Activated CD8-positive, alpha-beta memory T cell treated with anti-CD3 and anti-CD28 coated beads, Interleukin-2, amount 10 ng/mL, durations not matched to agents 7 days and 5 days (primary cell): ENCODE results near the gene FASTK. TPM values are rescaled to one million over a fixed set of nuclear protein-coding genes. Genes with fewer than 3 reads are reported as not detected.

Experiments used
- ATAC-seq: fragments of 150-1000 bp; cut with Tn5 transposase; one replicate; pipeline ENCODE4 v1.10.0; 2021; ENCODE audit warnings: moderate library complexity
- CTCF ChIA-PET: fragments of 350-600 bp; sonication (Branson Sonifier 250); formaldehyde crosslinking; loops from one replicate; lab custom pipeline; 2021; ENCODE audit warnings: antibody characterized with exemption; lab: Charles Lee
- DNase-seq: peaks from one replicate; pipeline ENCODE4 v3.0.0-alpha.2; 2020
- H3K27ac Mint-ChIP-seq: one replicate; pipeline ENCODE4 v1.8.0; 2021; ENCODE audit warnings: mild to moderate bottlenecking, mixed read lengths
- H3K27me3 Mint-ChIP-seq: one replicate; pipeline ENCODE4 v1.8.0; 2021; ENCODE audit warnings: mixed read lengths
- H3K36me3 Mint-ChIP-seq: one replicate; pipeline ENCODE4 v1.8.0; 2021; ENCODE audit warnings: mild to moderate bottlenecking, mixed read lengths
- H3K4me1 Mint-ChIP-seq: one replicate; pipeline ENCODE4 v1.8.0; 2021; ENCODE audit warnings: mixed read lengths
- H3K4me3 Mint-ChIP-seq: one replicate; pipeline ENCODE4 v1.8.0; 2021; ENCODE audit warnings: mild to moderate bottlenecking, moderate library complexity, mixed read lengths
- H3K9me3 Mint-ChIP-seq: one replicate; pipeline ENCODE4 v1.8.0; 2022; ENCODE audit warnings: low read depth, mixed read lengths
- total RNA-seq, 2 experiments: library from RNA; stranded (reverse); gene quantifications; one replicate each; pipeline ENCODE4 v1.2.3, GENCODE V29; 2021

The FASTK gene
- total RNA-seq, 2 experiments from 2014 or later: 77.7 to 79.5 TPM

- no peaks in the 10 kb centered on the region for H3K9me3 Mint-ChIP-seq
- no peak for DNase-seq
- ATAC-seq: no peak
- peak overlapping the region; percentile 95 for H3K4me3 Mint-ChIP-seq
- CTCF ChIA-PET: interaction anchor here (1.0 to 1.9 kb wide), 10 partner anchors 8 to 163 kb away, joined by 3 to 6 read pairs (median 4); partner anchors contain the start of genes ABCB8 and SLC4A2
- H3K4me1 Mint-ChIP-seq: peaks cover 50% of the 10 kb centered on the region
- H3K27me3 Mint-ChIP-seq: peaks cover 11% of the 10 kb centered on the region
- H3K27ac Mint-ChIP-seq: peak overlapping the region; percentile 62
- peaks cover 4% of the 10 kb centered on the region for H3K36me3 Mint-ChIP-seq
These were observed 827 bp upstream of the FASTK start for GRCh38 chr7:151081170-151082101.

- CTCF ChIA-PET: interaction anchor here (0.7 to 1.3 kb wide), 12 partner anchors 9 to 164 kb away, joined by 3 to 6 read pairs (median 4); partner anchors contain the start of genes ABCB8 and SLC4A2
- ATAC-seq (peak; percentile 9), DNase-seq (peak; percentile 54)
- Mint-ChIP-seq H3K27me3 (peaks cover 4% of the 10 kb centered on the region), H3K9me3 (no peaks in the 10 kb centered on the region), H3K4me1 (peaks cover 41% of the 10 kb centered on the region), H3K4me3 (peak overlapping the region; percentile 93), H3K36me3 (peaks cover 9% of the 10 kb centered on the region), H3K27ac (peak overlapping the region; percentile 82)
These were observed 515 bp downstream of the FASTK start for GRCh38 chr7:151080067-151080521.

GRCh38 chr7:151079199-151079910, 1.3 kb downstream of the FASTK start:
- Mint-ChIP-seq H3K27me3 (no peaks in the 10 kb centered on the region), H3K27ac (peak overlapping the region; percentile 82), H3K4me3 (peak overlapping the region; percentile 93), H3K4me1 (peaks cover 40% of the 10 kb centered on the region), H3K9me3 (no peaks in the 10 kb centered on the region), H3K36me3 (peaks cover 9% of the 10 kb centered on the region)
- no peak for ATAC-seq
- CTCF ChIA-PET: interaction anchor here (2.2 to 2.5 kb wide), 2 partner anchors 9 to 19 kb away, joined by 6 to 7 read pairs; no protein-coding TSS in a partner anchor
- no peak for DNase-seq

- no peaks in the 10 kb centered on the region for H3K27me3 Mint-ChIP-seq
- H3K4me3 Mint-ChIP-seq: peak overlapping the region; percentile 93
- CTCF ChIA-PET: interaction anchor here (1.0 to 2.5 kb wide), 3 partner anchors 10 to 180 kb away, joined by 3 to 7 read pairs (median 6); no protein-coding TSS in a partner anchor
- DNase-seq (no peak), ATAC-seq (no peak)
- peak overlapping the region; percentile 56 for H3K27ac Mint-ChIP-seq
- peaks cover 40% of the 10 kb centered on the region for H3K4me1 Mint-ChIP-seq
- H3K9me3 Mint-ChIP-seq: no peaks in the 10 kb centered on the region
- H3K36me3 Mint-ChIP-seq: peaks cover 12% of the 10 kb centered on the region
These were observed 2.2 kb downstream of the FASTK start for GRCh38 chr7:151078233-151079040.

GRCh38 chr7:151077705-151078232, 2.8 kb downstream of the FASTK start:
- CTCF ChIA-PET: interaction anchor here (1.0 to 2.5 kb wide), 3 partner anchors 10 to 180 kb away, joined by 3 to 7 read pairs (median 6); no protein-coding TSS in a partner anchor
- ATAC-seq: no peak
- H3K4me1 Mint-ChIP-seq: peaks cover 39% of the 10 kb centered on the region

GRCh38 chr7:151076863-151077704, 3.5 kb downstream of the FASTK start:
- ATAC-seq (no peak), DNase-seq (no peak)
- Mint-ChIP-seq H3K27ac (no peak overlapping the region), H3K4me3 (no peak overlapping the region), H3K9me3 (no peaks in the 10 kb centered on the region), H3K4me1 (peaks cover 34% of the 10 kb centered on the region), H3K27me3 (no peaks in the 10 kb centered on the region), H3K36me3 (peaks cover 13% of the 10 kb centered on the region)
- CTCF ChIA-PET: interaction anchor here (2.2 to 2.5 kb wide), 2 partner anchors 11 to 16 kb away, joined by 6 to 7 read pairs; no protein-coding TSS in a partner anchor

More at GRCh38 chr7:151077705-151078232, 2.8 kb downstream of the FASTK start:
- DNase-seq: no peak
- peak overlapping the region; percentile 56 for H3K27ac Mint-ChIP-seq
- peak overlapping the region; percentile 38 for H3K4me3 Mint-ChIP-seq
- H3K9me3 Mint-ChIP-seq: no peaks in the 10 kb centered on the region
- H3K27me3 Mint-ChIP-seq: no peaks in the 10 kb centered on the region
- H3K36me3 Mint-ChIP-seq: peaks cover 12% of the 10 kb centered on the region

GRCh38 chr7:151075978-151076426, 4.6 kb downstream of the FASTK start:
- peaks cover 30% of the 10 kb centered on the region for H3K4me1 Mint-ChIP-seq
- CTCF ChIA-PET: interaction anchor here (0.8 to 1.6 kb wide), 2 partner anchors 9 to 33 kb away, joined by 3 read pairs; no protein-coding TSS in a partner anchor
- ATAC-seq (no peak), DNase-seq (no peak)
- H3K27me3 Mint-ChIP-seq: no peaks in the 10 kb centered on the region
- no peak overlapping the region for H3K27ac Mint-ChIP-seq
- peaks cover 18% of the 10 kb centered on the region for H3K36me3 Mint-ChIP-seq
- no peaks in the 10 kb centered on the region for H3K9me3 Mint-ChIP-seq
- H3K4me3 Mint-ChIP-seq: no peak overlapping the region

GRCh38 chr7:151075662-151075971, 5.0 kb downstream of the FASTK start:
- no peaks in the 10 kb centered on the region for H3K27me3 Mint-ChIP-seq
- H3K4me3 Mint-ChIP-seq: no peak overlapping the region
- DNase-seq (no peak), ATAC-seq (no peak)
- H3K27ac Mint-ChIP-seq: no peak overlapping the region
- H3K36me3 Mint-ChIP-seq: peaks cover 18% of the 10 kb centered on the region
- peaks cover 30% of the 10 kb centered on the region for H3K4me1 Mint-ChIP-seq
- CTCF ChIA-PET: interaction anchor here (0.8 to 1.6 kb wide), 2 partner anchors 10 to 33 kb away, joined by 3 read pairs; no protein-coding TSS in a partner anchor
- H3K9me3 Mint-ChIP-seq: no peaks in the 10 kb centered on the region

- peaks cover 19% of the 10 kb centered on the region for H3K36me3 Mint-ChIP-seq
- H3K4me3 Mint-ChIP-seq: no peak overlapping the region
These were observed 5.6 kb downstream of the FASTK start for GRCh38 chr7:151074817-151075661.

GRCh38 chr7:151073990-151074389, 6.6 kb downstream of the FASTK start:
- no peaks in the 10 kb centered on the region for H3K27me3 Mint-ChIP-seq

More at GRCh38 chr7:151074817-151075661, 5.6 kb downstream of the FASTK start:
- no peaks in the 10 kb centered on the region for H3K27me3 Mint-ChIP-seq
- peaks cover 30% of the 10 kb centered on the region for H3K4me1 Mint-ChIP-seq
- DNase-seq (no peak), ATAC-seq (no peak)
- no peak overlapping the region for H3K27ac Mint-ChIP-seq
- H3K9me3 Mint-ChIP-seq: no peaks in the 10 kb centered on the region
- CTCF ChIA-PET: interaction anchor here (1.5 to 1.6 kb wide), 2 partner anchors 15 to 33 kb away, joined by 3 read pairs; no protein-coding TSS in a partner anchor

More at GRCh38 chr7:151073990-151074389, 6.6 kb downstream of the FASTK start:
- no peak for ATAC-seq
- H3K4me1 Mint-ChIP-seq: peaks cover 20% of the 10 kb centered on the region
- CTCF ChIA-PET: interaction anchor here (1.5 kb wide), 1 partner anchor 14 kb away, joined by 3 read pairs; no protein-coding TSS in a partner anchor
- H3K9me3 Mint-ChIP-seq: no peaks in the 10 kb centered on the region
- peaks cover 16% of the 10 kb centered on the region for H3K36me3 Mint-ChIP-seq
- peak overlapping the region; percentile 36 for H3K27ac Mint-ChIP-seq
- H3K4me3 Mint-ChIP-seq: no peak overlapping the region
- DNase-seq: no peak
